SH-SY5Y (cell line): ENCODE measurements around the gene CDKN2AIPNL.

Experiments used
- GATA2 ChIP-seq: IDR thresholded peaks from 2 replicates; pipeline ENCODE4 v1.6.1; 2011; ENCODE audit warnings: mild to moderate bottlenecking, low read depth, low read length
- GATA3 ChIP-seq: IDR thresholded peaks from 2 replicates; pipeline ENCODE4 v1.6.1; 2011; ENCODE audit warnings: low read depth, mild to moderate bottlenecking, low read length, moderate library complexity

GRCh38 chr5:134458234-134459009, 46.7 kb upstream of the CDKN2AIPNL start:
- TF ChIP-seq GATA2, result no peak
- TF ChIP-seq GATA3, result no peak
